ENCODE results near the gene LGALS3. TPM values are rescaled to one million over a fixed set of nuclear protein-coding genes. Genes with fewer than 3 reads are reported as not detected.
A peak's percentile ranks its signal among the peaks of the same experiment; 100 is the strongest.

Gene LGALS3
- total RNA-seq, 4 donors from 2014 or later: 448 to 713 (median 594) TPM

DNA sequence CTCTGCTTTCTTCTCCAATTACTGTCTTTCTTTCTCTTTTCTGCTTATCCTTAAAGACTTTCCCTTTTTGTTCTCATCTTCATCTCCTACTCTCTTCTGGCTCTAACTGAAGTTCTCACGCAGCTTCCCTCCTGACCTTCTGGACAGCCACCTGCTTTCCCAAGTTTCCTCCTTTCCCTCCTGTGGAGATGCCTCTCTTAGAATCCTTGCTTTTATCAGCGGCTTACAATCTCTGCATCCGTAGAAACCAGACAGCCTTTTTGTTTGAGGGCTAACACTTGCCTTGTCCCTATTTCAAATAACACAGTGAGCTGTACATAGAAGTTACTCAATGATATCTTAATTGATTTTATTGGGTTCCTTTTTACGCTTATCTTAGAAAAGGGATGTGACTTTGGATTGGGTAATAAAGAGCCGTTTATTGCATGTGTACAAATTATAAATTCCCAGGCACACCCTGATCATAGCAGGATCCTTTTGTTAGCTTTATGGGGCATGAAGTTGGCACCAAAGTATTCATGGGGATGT, 2.1 kb upstream of the LGALS3 start:
- H3K27me3 ChIP-seq: no peaks in the 10 kb centered on the region
- DNase-seq (ENCODE audit: low spot score in 2 of 2): no peak
- no peak overlapping the region for H3K4me3 ChIP-seq
- TF ChIP-seq, protein P1, sequence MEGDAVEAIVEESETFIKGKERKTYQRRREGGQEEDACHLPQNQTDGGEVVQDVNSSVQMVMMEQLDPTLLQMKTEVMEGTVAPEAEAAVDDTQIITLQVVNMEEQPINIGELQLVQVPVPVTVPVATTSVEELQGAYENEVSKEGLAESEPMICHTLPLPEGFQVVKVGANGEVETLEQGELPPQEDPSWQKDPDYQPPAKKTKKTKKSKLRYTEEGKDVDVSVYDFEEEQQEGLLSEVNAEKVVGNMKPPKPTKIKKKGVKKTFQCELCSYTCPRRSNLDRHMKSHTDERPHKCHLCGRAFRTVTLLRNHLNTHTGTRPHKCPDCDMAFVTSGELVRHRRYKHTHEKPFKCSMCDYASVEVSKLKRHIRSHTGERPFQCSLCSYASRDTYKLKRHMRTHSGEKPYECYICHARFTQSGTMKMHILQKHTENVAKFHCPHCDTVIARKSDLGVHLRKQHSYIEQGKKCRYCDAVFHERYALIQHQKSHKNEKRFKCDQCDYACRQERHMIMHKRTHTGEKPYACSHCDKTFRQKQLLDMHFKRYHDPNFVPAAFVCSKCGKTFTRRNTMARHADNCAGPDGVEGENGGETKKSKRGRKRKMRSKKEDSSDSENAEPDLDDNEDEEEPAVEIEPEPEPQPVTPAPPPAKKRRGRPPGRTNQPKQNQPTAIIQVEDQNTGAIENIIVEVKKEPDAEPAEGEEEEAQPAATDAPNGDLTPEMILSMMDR (IDR thresholded peaks at IDR 0.05): no peak
- TF ChIP-seq EP300 (IDR thresholded peaks at IDR 0.05): no peak
- TF ChIP-seq POLR2AphosphoS5 (IDR thresholded peaks at IDR 0.05): no peak
- no peak for TF ChIP-seq POLR2A (IDR thresholded peaks at IDR 0.05)
- no peaks in the 10 kb centered on the region for H3K9me3 ChIP-seq
- peak overlapping the region; percentile 100 for H3K27ac ChIP-seq
- 46% methylated on average over 5 of the region's 5 CpGs for WGBS
- peaks cover 79% of the 10 kb centered on the region for H3K4me1 ChIP-seq
- H3K36me3 ChIP-seq: no peaks in the 10 kb centered on the region

DNA sequence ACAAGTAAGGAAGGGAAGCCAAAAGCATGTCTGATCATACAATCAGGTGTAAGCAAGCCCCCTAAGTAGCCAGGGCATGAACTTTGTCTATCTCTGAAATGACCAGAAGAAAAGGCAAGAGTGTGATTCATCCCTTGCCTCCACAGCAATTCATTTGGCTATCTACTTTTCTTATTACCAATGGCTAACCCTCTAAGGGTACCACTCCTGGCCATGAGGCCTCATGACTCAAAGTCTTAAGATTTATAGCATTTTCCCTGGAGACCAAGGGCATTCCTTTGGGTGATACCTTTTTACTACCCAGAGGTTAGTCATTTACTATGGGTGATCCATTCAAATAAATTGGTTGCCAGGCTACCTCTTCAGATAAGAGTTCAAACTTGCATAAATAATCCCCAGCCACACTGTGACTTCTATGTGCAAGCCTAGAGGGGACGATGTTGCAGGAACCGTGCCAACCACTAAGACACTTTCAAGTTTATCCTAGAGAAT, 1.5 kb upstream of the LGALS3 start:
- no peak overlapping the region for H3K4me3 ChIP-seq
- H3K27ac ChIP-seq: peak overlapping the region; percentile 100
- no peaks in the 10 kb centered on the region for H3K36me3 ChIP-seq
- no peaks in the 10 kb centered on the region for H3K27me3 ChIP-seq
- H3K4me1 ChIP-seq: peaks cover 79% of the 10 kb centered on the region
- H3K9me3 ChIP-seq: no peaks in the 10 kb centered on the region
- 40% methylated on average over 2 of the region's 2 CpGs for WGBS
- DNase-seq (ENCODE audit: low spot score in 2 of 2): no peak
- TF ChIP-seq POLR2A (IDR thresholded peaks at IDR 0.05) (no peak), POLR2AphosphoS5 (IDR thresholded peaks at IDR 0.05) (peak in 1 of 3 donors; percentile 21), EP300 (IDR thresholded peaks at IDR 0.05) (no peak)
- TF ChIP-seq, protein P1 (IDR thresholded peaks at IDR 0.05): no peak

DNA sequence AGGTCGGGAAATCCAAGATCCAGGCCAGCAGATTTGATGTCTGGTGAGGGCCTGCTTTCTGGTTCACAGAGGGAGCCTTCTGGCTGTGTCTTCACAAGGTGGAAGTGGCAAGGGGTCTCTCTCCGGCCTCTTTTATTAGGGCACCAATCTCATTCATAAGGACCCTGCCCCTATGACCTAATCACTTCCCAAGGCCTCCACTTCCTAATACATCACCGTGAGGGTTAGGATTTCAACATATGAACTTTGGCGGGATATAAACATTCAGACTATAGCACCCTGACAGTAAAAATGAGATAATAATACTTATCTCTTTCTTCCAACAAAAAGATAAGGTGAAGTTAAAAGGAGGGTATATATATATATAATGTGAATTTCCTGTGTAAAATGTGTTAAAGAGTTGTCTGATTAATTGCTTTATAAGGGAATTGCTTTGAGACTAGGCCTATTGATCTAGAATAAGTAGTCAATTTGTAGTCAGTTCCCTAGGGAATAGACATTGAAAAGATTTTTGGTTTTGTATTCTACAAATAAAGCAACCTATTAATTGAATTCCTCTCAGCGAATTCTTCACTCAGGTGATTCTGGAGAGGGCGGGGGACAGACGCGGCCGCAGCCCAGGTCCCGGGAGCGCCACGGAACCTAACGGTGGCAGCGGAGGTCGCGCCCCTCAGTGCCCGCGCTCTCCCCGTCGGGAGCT, 516 bp upstream of the LGALS3 start:
- peak overlapping the region; percentile 100 for H3K27ac ChIP-seq
- H3K9me3 ChIP-seq: no peaks in the 10 kb centered on the region
- peaks cover 4% of the 10 kb centered on the region for H3K36me3 ChIP-seq
- no peaks in the 10 kb centered on the region for H3K27me3 ChIP-seq
- 22% methylated on average over 9 of the region's 20 CpGs for WGBS
- H3K4me1 ChIP-seq: peaks cover 79% of the 10 kb centered on the region
- no peak for DNase-seq (ENCODE audit: low spot score in 2 of 2)
- H3K4me3 ChIP-seq: peak overlapping the region; percentile 87
- TF ChIP-seq, protein P1 (IDR thresholded peaks at IDR 0.05): no peak
- no peak for TF ChIP-seq POLR2A (IDR thresholded peaks at IDR 0.05)
- no peak for TF ChIP-seq POLR2AphosphoS5 (IDR thresholded peaks at IDR 0.05)
- TF ChIP-seq EP300 (IDR thresholded peaks at IDR 0.05): no peak

DNA sequence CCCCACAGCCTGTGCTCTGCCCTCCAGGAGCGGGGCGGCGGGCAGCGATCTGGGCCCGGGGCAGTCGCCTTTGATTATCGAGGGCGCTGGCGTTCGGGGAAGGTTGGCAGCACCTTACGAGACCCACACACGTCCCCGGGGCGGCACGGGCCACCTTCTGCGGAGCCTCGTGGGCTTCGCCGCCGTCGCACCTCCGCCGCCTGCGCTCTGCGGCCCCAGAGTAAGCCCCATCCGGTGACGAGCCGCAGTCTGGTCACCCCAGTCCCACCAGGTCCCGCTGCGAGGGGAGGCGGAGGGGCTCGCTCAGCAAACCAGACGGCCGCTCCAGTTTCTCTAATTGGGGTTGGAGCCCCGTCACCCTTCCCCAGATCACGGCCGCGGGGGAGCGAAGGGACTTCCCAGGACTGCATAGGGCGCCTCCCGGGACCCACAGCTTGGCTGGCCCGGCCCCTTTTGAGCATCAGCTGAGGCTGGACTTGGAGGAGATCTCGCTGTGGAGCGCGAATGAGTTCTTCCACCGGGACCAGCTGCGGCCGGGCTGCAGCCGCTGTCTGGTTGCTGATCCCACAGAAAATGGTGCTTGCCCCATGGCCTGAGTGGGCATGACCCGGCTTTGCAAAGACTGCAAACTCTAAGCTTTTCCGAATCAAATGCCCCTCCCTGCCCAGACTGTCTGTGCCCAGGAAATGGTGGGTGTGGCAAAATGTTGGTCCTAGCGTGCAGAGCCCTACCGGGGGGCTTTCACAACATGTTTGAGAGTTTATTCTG, 560 bp downstream of the LGALS3 start:
- 0% methylated on average over 31 of the region's 53 CpGs for WGBS
- Histone ChIP-seq H3K9me3 (no peaks in the 10 kb centered on the region), H3K4me1 (peaks cover 81% of the 10 kb centered on the region), H3K4me3 (peak overlapping the region; percentile 87), H3K27me3 (no peaks in the 10 kb centered on the region), H3K27ac (peak overlapping the region; percentile 100), H3K36me3 (peaks cover 5% of the 10 kb centered on the region)
- peak; percentile 87 to 89 for DNase-seq (ENCODE audit: low spot score in 2 of 2)
- TF ChIP-seq, protein P1 (IDR thresholded peaks at IDR 0.05): no peak
- peak in 1 of 2 donors; percentile 22 for TF ChIP-seq POLR2A (IDR thresholded peaks at IDR 0.05)

DNA sequence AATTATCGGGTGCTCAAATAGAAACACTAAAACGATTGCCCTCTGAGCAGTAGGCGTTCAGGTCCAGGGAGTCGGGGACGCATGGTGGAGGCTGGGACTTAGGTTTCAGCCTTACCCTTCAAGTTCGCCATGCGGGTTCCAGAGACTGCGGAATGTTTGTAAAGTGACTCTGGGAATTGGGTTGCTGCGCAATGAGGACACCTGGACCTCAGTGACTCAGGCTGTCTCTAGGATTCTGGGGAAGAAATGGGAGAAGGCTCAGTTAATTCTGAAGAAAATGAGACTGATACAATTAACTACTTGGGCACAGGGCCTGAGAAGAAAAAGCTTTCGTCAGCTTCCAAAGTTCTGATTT, 1.1 kb downstream of the LGALS3 start:
- Histone ChIP-seq H3K4me1 (peaks cover 81% of the 10 kb centered on the region), H3K27me3 (no peaks in the 10 kb centered on the region), H3K4me3 (peak overlapping the region; percentile 87), H3K27ac (peak overlapping the region; percentile 100), H3K36me3 (peaks cover 8% of the 10 kb centered on the region), H3K9me3 (no peaks in the 10 kb centered on the region)
- TF ChIP-seq EP300 (IDR thresholded peaks at IDR 0.05): no peak
- TF ChIP-seq POLR2A (IDR thresholded peaks at IDR 0.05): no peak
- TF ChIP-seq, protein P1 (IDR thresholded peaks at IDR 0.05): no peak
- TF ChIP-seq POLR2AphosphoS5 (IDR thresholded peaks at IDR 0.05): no peak
- 3% methylated on average over 10 of the region's 10 CpGs for WGBS
- DNase-seq (ENCODE audit: low spot score in 2 of 2): no peak
